GM18519 (cell line): ENCODE measurements around the gene MYO7A.

Experiments used
- ATAC-seq: cut with Tn5 transposase; IDR thresholded peaks from one replicate; pipeline ENCODE4 v1.9.1; 2021; ENCODE audit warnings: mild to moderate bottlenecking, moderate library complexity; ENCODE audit not compliant: unreplicated experiment, low FRiP score

Gene MYO7A

DNA sequence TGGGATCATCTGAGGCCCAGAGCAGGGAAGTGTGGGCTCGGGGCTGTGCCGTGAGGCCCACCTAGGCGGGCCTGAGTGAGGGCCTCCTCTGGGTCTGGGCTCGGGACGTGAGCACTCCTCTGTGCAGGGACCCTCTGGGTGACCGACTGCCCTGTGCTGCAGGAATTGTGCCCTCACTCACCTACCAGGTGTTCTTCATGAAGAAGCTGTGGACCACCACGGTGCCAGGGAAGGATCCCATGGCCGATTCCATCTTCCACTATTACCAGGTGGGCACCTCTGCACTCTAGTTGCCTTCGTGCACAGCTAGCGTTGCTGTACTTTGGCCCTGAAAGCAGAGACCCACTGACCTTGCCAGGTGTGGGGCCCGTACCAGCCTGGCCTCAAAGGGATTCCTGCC lies 80.5 kb downstream of the MYO7A start:
- no peak for ATAC-seq

DNA sequence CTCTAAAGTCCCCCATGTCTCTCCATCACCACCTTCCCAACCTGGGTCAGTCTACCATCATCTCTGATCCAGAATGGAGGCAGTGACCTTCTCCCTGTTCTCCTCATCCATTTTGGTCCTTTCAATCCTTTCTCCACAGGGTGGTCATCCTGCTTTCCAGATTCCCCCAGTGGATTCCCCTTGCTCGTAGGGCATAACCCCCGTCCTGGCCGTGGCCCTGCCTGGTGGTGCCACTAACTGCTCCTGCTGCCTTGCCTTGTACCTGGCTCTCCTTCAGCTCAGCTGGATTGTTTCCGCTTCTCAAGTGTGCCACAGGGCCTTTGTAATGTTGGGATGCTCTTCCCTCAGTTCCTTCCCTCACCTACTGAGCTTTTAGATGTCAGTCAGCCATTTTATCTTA lies 81.6 kb downstream of the MYO7A start:
- ATAC-seq, result no peak

DNA sequence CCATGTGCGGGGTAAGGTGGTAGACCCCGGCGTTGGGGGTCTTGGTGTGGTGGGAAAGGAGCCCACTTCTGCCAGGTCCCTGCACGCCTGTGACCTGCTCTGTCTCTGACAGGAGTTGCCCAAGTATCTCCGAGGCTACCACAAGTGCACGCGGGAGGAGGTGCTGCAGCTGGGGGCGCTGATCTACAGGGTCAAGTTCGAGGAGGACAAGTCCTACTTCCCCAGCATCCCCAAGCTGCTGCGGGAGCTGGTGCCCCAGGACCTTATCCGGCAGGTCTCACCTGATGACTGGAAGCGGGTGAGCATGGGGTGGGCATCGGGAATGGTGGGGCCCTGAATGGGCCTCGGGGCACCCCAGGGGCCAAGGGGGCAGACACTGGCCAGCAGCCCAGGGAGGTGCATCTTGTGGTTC lies 83.0 kb downstream of the MYO7A start:
- no peak for ATAC-seq

DNA sequence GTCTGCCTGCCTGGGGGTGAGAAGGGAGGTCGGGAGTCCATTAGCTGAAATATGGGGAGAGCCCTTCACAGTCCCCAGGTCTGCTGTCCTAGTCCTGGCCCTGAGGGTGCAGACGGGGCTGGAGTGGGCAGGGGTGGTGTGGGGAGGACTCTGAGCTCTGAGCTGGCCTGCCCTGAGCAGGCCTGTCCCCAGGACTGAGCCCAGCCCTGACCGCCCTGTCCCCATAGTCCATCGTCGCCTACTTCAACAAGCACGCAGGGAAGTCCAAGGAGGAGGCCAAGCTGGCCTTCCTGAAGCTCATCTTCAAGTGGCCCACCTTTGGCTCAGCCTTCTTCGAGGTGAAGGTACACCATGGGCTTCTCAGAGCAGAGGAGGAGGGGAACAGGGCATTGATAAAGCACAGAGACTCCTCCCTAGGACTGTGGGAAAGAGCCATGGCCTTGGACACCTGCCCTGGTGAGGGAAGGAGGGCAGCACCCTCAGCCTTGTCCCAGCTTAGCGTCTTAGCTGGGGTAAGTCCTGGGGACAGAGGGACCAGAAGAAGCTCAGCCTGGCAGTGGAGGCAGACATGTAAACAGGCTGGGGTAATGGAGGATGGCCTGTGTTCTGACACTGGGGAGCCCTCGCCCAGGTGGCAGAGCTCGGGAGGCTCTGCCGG lies 83.7 kb downstream of the MYO7A start:
- no peak for ATAC-seq

DNA sequence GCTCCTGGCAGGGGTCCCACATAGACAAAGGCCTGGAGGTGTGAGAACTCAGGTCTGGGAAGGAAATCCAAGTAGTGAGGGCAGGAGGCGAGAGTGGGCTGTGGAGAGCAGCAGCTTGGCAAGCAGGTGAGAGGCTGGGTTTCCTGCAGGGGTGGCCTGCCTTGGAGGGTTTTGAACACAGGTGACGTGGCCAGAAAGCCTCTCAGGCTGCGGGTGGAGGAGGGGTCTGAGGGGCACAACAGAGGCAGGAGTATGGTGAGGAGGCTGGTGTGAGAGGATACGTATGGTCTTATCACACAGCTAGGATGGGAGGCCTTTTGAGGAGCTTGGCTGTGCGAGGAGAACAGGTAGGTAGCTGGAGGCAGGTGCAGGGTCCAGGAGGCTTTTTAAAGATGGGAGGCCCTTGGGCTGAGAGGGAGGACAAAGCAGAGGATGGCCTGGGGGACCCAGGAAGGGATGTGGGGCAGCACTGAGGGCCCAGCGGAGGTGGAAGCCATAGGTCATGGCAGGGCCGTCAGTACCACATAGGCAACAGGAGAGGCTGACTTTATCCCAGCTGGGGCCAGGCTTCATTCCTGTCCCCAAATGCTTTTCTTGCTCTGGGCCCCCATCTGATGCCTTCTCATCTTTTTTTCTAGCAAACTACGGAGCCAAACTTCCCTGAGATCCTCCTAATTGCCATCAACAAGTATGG lies 84.4 kb downstream of the MYO7A start:
- no peak for ATAC-seq

DNA sequence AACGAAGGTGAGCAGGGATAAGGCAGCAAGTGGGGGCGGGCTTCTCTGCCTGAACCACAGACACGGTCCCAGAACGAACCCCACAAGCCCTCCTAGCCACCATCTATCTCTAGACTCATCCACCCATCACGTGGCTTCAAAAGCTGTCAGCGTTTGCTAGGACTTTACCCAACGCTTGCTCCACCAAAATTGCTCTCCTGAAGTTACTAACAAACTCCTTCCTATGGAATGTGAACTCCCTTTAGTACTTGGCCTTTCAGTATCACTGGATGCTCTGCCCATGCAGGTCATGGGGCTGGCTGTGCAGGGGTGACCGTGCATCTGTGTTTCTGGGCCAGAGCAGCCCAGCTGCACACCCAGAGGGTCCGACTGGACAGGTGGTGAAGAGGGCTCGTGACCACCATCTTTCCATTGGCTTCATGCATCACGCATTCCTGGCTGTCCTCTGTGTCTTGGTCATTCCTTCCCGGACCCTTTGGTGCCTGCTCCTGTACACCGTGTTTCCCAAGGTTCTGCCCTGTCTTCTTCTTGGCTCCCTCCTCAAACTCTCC lies 85.1 kb downstream of the MYO7A start:
- ATAC-seq, result no peak

DNA sequence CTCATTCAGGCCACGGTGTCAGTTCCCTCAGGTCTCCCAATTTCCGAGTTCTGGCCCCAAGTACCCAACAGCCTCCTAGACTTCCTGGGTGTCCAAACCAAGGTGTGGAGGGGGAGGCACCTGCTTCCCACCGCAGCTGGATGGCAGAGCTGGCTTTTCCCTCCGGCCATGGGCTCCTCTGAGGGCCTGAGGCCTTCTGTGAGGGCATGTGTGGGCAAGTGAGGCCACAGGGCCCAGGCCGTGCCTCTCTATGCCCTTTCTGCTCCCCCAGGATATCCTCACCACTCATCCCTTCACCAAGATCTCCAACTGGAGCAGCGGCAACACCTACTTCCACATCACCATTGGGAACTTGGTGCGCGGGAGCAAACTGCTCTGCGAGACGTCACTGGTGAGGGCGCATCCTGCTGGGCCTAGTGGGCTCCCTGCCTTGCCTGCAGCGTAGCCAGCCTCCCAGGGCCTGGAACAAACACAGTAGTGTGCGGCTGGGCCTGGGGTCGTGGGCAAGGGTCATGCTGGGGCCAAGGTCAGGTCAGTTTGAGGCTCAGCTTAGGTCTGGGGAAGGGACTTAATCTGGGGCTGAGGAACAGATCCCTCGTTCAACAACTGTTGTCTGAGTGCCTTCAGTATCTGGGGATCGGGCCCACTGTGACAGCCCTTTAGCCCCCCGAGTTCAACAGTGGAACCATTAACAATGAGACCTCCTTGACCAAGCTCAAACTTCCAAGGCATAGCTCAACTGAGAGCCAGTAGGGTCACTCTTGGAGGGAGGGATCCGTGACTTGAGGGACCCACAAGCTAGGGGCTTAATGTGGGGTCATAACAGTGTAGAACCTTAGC lies 85.8 kb downstream of the MYO7A start:
- ATAC-seq, result no peak

DNA sequence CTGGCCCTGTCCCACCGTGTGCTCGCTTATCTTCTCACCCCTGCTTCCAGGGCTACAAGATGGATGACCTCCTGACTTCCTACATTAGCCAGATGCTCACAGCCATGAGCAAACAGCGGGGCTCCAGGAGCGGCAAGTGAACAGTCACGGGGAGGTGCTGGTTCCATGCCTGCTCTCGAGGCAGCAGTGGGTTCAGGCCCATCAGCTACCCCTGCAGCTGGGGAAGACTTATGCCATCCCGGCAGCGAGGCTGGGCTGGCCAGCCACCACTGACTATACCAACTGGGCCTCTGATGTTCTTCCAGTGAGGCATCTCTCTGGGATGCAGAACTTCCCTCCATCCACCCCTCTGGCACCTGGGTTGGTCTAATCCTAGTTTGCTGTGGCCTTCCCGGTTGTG lies 86.5 kb downstream of the MYO7A start:
- ATAC-seq, result no peak

DNA sequence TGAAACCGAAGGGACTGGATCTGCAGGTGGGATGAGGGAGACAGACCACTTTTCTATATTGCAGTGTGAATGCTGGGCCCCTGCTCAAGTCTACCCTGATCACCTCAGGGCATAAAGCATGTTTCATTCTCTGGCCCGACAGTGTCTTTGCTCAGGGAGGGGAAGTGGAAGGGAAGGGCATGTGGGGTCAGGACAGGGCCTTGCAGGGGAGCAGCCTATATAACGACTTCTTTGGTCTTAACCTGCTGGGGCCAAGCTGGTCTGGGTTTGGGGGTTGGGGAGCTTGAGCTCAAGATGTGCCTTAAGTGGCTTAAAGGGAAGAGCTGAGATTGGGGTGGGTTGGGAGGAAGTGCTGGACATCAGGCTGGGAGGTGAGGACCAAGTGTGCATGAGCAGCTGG lies 87.1 kb downstream of the MYO7A start:
- no peak for ATAC-seq

DNA sequence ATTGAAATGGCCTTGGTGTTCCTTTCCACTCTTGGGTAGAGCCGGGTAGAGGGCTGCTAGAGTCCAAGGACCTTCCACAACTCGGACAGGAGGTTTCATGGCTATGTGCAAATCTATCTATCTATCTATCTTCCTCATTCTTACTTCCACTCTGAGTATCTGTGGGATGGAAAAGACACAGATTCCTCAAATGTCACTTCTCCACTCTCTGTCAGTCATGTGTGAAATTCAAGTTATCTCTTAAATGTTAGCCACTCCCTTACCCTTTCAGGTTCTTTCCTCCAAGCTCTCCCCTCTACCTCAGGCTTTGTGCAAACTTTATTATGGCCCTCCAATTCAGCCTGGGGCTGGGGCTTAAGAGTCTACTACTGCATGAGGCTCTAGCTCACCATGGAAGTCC lies 89.1 kb downstream of the MYO7A start:
- no peak for ATAC-seq

DNA sequence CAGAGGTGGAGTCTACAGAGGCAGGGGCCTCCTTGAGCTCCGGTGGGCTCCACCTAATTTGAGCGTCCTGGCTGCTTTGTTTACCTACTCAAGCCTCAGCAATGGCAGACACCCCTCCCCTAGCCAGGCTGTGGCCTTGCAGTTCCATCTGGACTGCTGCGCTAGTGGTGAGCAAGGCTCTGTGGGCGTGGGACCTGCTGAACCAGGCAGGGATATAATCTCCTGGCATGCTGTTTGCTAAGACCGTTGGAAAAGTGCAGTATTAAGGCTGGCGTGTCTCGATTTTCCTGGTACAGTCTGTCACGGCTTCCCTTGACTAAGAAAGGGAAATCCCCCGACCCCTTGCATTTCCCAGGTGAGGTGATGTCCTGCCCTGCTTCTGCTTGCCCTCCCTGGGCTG lies 95.8 kb downstream of the MYO7A start:
- ATAC-seq, result no peak

DNA sequence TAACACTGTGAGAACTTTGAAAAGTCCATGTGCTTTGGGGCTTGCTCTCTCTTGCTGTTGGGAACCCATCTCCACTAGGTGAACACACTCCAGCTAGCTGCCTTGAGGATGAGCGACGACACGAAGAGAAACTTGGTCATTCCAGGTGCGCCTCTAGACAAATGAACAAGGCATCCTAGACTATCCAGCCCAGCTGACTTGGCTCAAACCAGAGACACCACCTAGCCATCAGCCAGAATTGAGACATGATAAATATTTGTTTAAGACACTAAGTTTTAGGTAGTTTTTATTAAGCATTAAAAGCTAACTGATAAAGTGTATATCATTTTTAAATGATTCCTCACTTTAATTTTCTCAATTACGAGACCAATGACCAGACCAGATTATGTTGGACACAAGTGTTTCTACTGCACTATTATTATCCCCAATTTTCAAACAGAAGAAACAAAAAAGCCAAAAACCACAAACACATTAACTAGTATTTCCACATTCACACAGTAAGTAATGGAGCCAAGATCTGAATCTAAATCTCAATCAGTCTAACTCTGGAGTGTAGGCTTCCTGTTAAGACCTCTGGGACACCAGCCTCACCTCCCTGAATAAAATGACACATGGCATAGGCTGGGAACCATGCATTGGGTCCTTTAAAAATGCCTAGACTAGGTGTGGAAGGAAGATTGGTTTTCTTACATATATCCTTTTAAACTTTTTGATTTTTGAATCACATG lies 103.0 kb downstream of the MYO7A start:
- no peak for ATAC-seq

DNA sequence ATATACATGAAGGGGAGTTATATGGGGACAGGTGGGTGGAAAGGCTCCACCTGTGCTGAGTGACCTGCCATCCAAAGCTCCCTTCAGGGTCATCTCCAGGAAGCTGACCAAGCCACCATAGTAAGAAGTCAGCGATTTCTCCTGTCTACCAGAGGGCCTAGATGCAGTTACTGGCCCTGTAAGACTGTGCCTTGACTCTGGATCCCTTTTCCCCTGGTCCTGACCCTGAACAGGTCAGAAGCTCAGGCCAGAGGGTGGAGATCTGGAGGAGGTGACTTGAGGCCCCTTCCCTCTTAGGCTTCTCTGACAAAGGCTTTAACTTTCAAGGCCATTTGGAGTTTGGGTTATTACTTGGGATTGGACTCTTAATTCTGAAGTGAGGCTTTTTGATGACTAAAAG lies 103.8 kb downstream of the MYO7A start:
- ATAC-seq, result no peak

DNA sequence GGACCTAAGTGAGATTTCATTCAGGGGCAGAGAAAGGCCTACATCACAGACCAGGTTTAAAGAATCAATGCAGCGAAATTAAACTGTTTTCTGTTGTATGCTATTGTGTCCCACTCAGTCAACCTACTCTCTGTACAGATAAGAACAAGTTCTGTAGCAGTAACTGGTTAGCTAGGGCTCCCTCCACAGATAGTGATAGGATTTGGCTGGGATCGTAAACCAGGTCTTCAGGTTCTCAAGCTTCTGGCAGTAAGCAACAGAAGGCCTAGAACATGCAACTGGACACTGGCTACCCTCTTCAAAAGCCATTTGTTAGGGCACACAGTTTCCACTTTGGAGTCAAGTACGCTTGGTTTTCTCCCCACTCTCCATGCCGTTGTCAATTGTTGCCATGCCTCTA lies 104.2 kb downstream of the MYO7A start:
- no peak for ATAC-seq

DNA sequence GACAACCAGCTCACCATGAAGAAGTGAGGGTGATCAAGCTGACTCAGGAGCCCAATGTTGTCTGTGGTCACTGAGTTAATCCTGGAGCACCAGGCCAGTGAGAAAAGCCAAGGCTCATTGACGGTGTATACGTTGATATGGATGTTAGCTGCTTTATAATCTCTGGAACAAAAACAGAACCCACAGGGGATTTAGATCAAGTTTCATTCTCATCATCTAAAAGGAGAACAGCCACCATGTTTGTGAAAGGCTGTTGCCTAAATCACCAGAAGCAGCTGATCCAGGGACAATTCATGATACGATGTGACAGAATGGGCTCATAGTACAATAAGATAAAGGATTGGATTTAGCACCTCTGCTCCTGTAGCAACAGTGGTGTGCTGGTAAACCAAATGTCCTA lies 105.0 kb downstream of the MYO7A start:
- ATAC-seq, result no peak

DNA sequence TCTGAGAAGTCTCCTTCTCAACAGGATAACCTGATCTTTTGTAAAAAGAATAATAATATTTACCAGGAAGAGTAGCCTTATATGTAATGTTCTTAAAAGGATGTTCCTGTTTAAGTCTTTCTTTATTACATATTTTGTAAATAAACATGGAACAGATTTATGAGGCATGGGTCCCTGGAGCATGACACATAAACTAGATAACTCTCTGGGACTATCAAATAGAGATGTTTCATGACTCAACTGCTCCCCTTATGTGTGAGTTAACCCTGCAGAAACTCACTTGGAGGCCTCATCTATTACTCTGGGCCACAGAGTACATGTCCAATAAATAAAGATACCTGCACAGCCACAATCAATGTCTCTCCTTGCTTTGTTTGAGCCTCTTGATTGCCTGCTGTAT lies 108.9 kb downstream of the MYO7A start:
- no peak for ATAC-seq

DNA sequence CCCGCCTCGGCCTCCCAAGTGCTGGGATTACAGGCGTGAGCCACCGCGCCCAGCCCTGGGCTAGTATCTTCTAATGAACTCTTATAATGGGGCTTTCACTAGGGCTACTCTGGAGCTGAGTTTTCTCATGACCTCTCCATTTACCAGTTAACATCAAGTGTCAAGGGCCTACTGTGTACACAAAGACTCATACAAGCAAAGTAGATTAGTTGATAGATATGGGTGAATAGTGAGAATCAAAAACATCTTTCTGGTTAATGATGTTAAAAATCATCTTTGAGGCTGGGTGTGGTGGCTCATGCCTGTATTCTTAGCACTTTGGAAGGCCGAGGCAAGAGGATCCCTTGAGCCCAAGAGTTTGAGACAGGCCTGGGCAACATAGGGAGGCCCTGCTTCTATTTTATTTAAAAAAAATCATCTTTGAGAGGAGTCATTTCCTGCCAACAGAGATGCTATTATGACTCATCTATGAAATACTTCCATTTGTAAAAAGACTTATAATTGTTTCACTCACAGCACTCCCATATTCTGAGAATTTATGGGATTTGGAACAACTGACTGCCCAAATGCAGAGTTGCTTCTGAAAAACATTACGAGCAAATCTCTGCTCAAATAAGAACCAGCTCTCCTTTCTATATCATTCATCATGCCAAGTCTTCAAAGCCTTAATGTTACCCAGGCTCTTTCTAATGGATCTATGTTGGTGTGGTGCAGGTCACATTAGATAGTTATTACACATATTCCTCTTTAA lies 116.4 kb downstream of the MYO7A start:
- ATAC-seq, result no peak

DNA sequence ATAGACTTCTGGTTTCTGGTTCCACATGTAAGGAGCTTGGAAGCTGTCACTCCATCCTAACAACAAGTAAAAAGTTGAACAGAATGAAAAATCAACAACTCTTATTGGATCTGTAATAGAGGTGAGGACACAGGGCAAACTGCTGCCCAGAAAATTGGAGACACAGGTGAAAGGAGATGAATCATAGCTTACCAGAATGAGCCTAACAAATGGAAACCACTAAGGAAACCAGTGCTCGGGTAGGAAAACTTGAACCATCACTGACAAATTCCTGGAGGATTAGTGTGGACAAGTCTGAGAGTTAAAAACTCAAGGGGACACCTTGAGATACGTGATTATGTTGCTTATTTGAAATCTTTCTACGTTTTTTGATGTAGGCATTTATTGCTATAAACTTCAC lies 121.4 kb downstream of the MYO7A start:
- no peak for ATAC-seq

DNA sequence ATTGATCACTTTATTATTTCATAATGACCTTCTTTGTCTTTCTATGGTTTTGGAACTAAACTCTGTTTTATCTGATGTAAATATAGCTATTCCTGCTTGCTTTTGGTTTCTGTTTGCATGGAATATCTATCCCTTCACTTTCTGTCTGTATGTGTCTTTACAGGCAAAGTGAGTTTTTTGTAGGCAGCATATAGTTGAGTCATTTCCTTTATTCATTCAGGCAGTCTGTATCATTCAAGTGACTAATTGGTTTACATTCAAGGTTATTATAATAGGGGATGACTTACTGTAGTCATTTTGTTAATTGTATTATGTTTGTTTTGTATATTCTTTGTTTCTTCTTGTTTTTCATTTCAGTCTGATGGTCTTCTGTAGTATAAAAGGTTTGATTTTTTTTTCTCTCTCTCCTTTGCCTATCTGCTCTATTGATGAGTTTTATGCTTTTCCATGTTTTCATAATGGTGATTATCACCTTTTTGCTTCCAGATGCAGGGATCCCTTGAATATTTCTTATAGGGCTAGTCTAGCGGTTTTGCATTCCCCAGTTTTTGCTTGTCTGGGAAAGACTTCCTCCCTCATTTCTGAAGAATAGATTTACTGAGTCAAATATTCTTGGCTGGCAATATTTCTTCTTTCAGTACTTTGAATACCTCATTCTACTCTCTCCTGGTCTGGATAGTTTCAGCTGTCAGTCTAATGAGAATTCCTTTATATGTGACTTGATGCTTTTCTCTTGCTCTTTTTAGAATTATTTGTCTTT lies 123.0 kb downstream of the MYO7A start:
- no peak for ATAC-seq
